ENCODE measurements around the gene XXYLT1. TPM values are rescaled to one million over a fixed set of nuclear protein-coding genes. Genes with fewer than 3 reads are reported as not detected.

XXYLT1 gene
- total RNA-seq, 1 experiment from 2014 or later = 25.5 TPM

DNA sequence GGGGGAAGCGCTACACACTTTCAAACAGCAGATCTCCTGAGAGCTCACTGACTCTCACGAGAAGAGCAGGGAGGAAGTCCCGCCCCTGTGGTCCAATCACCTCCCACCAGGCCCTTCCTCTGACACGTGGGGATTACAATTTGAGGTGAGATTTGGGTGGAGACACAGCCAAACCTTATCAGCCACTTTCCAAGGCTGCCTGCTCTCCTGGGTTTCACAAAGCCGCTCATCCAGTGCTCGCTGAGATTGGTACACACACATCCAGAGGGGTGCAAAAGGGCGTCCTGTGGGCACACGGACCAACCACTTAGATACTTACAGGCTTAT is 23.1 kb downstream of the XXYLT1 start:
- H3K27me3 ChIP-seq (ENCODE audit: low read length) = no peaks in the 10 kb centered on the region
- ChIA-PET POLR2A (ENCODE audit: unreplicated experiment) (no interaction called here), CTCF (no interaction called here)
- H3K79me2 ChIP-seq (ENCODE audit: low read length) = peaks cover 13% of the 10 kb centered on the region; the same call in 1 of the 2 replicates
- no peaks in the 10 kb centered on the region for H3K9me2 ChIP-seq (replicated peaks; ENCODE audit: low read length)
- intact Hi-C loops (cut with micrococcal nuclease) = no loop called here
- no peaks in the 10 kb centered on the region for H4K20me1 ChIP-seq (ENCODE audit: low read length)
- no peak overlapping the region for H2AFZ ChIP-seq (ENCODE audit: low read length)
- no TSS peak for BruUV-seq (replicated peaks)
- H3K4me3 ChIP-seq (ENCODE audit: low read length) = no peak overlapping the region
- no peaks in the 10 kb centered on the region for H3K9me3 ChIP-seq (ENCODE audit: low read length)
- no peaks in the 10 kb centered on the region for H3K36me3 ChIP-seq (ENCODE audit: low read depth, low read length)
- DNase-seq (no peak), ATAC-seq (no peak)
- H3K9ac ChIP-seq (ENCODE audit: low read length) = no peak overlapping the region
- no peaks in the 10 kb centered on the region for H3F3A ChIP-seq (ENCODE audit: low read length, unreplicated experiment)
- H3K4me1 ChIP-seq (ENCODE audit: insufficient read depth, low read length) = no peaks in the 10 kb centered on the region
- H3K4me2 ChIP-seq (ENCODE audit: low read length) = no peak overlapping the region
- TF ChIP-seq, protein P1, sequence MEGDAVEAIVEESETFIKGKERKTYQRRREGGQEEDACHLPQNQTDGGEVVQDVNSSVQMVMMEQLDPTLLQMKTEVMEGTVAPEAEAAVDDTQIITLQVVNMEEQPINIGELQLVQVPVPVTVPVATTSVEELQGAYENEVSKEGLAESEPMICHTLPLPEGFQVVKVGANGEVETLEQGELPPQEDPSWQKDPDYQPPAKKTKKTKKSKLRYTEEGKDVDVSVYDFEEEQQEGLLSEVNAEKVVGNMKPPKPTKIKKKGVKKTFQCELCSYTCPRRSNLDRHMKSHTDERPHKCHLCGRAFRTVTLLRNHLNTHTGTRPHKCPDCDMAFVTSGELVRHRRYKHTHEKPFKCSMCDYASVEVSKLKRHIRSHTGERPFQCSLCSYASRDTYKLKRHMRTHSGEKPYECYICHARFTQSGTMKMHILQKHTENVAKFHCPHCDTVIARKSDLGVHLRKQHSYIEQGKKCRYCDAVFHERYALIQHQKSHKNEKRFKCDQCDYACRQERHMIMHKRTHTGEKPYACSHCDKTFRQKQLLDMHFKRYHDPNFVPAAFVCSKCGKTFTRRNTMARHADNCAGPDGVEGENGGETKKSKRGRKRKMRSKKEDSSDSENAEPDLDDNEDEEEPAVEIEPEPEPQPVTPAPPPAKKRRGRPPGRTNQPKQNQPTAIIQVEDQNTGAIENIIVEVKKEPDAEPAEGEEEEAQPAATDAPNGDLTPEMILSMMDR (conservative IDR thresholded peaks at IDR 0.05; ENCODE audit: low read depth, low read length) = no peak
- no peak for TF ChIP-seq EZH2phosphoT487 (IDR thresholded peaks at IDR 0.05; ENCODE audit: borderline replicate concordance, low read length)
- no peak for TF ChIP-seq EZH2 (IDR thresholded peaks at IDR 0.05; ENCODE audit: low read length, unreplicated experiment)
- no peak overlapping the region for H3K27ac ChIP-seq (ENCODE audit: low read length)

DNA sequence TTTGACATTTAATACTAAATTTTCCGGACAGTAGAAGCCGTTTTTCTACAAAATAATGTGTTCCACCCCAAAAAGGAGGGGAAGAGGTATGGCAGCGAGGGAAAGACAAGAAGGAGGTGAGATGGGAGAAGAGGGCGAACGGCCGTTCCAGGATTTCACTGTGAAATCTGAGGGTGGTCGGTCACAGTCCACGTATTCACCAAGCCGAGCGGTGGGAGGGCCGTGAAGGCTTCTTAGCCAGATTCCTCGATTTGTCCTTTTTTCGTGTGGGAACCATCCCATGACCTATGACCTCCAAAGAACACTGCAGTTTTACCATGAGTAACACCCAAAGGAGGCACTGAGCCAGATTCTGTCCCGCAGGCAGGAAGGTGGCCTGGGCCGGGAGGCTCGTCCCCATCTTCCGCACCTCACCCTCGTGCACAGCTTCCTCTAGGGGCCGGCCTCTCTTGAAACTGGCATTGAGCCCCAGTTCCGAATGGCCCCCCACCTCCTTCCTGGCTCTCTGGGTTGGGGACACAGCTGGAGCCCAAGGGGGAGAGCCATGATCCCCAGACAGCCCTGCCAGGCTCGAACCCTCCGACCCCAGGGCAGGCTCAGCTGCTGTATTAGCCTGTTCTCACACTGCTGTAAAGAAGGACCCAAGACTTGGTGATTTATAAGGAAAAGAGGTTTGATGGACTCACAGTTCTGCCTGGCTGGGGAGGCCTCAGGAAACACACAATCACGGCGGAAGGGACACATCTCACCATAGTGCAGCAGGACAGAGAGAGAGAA is 23.7 kb downstream of the XXYLT1 start:
- Histone ChIP-seq H3K4me3 (ENCODE audit: low read length) (no peak overlapping the region), H3K9me3 (ENCODE audit: low read length) (no peaks in the 10 kb centered on the region), H3K79me2 (ENCODE audit: low read length) (peaks cover 13% of the 10 kb centered on the region; the same call in 1 of the 2 replicates), H3K36me3 (ENCODE audit: low read depth, low read length) (no peaks in the 10 kb centered on the region), H3K27me3 (ENCODE audit: low read length) (no peaks in the 10 kb centered on the region), H3F3A (ENCODE audit: low read length, unreplicated experiment) (no peaks in the 10 kb centered on the region), H3K27ac (ENCODE audit: low read length) (no peak overlapping the region), H3K4me2 (ENCODE audit: low read length) (no peak overlapping the region), H3K4me1 (ENCODE audit: insufficient read depth, low read length) (no peaks in the 10 kb centered on the region), H3K9ac (ENCODE audit: low read length) (no peak overlapping the region), H3K9me2 (replicated peaks; ENCODE audit: low read length) (no peaks in the 10 kb centered on the region), H4K20me1 (ENCODE audit: low read length) (no peaks in the 10 kb centered on the region), H2AFZ (ENCODE audit: low read length) (no peak overlapping the region)
- no TSS peak for BruUV-seq (replicated peaks)
- POLR2A ChIA-PET (ENCODE audit: unreplicated experiment) = no interaction called here
- no peak for ATAC-seq
- no peak for TF ChIP-seq EZH2phosphoT487 (IDR thresholded peaks at IDR 0.05; ENCODE audit: borderline replicate concordance, low read length)
- TF ChIP-seq, protein P1 (conservative IDR thresholded peaks at IDR 0.05; ENCODE audit: low read depth, low read length) = no peak
- TF ChIP-seq EZH2 (IDR thresholded peaks at IDR 0.05; ENCODE audit: low read length, unreplicated experiment) = no peak
- intact Hi-C loops (cut with micrococcal nuclease) = no loop called here
- DNase-seq = no peak
- CTCF ChIA-PET = no interaction called here

DNA sequence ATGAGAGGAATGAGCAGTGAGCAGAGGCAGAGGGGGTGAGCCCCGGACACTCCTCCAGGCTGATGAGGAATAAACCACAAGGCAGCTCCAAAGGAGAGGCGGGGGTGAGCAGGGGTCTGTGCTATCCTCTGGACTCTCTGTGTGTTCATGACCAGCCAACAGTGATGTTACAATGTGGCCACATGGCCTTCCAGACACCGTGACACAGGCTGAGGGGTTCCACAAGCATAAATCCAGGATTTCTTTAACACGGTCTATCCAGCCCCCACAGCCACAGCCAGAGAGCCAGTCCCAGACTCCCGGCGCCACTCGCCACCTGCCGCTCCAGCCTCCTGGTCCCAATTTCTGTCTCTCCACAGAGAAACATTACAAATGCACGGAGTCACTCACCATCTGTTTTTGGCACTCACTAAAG is 24.4 kb downstream of the XXYLT1 start:
- ATAC-seq = no peak
- TF ChIP-seq EZH2 (IDR thresholded peaks at IDR 0.05; ENCODE audit: low read length, unreplicated experiment) (no peak), EZH2phosphoT487 (IDR thresholded peaks at IDR 0.05; ENCODE audit: borderline replicate concordance, low read length) (no peak)
- TF ChIP-seq, protein P1 (conservative IDR thresholded peaks at IDR 0.05; ENCODE audit: low read depth, low read length) = no peak
- intact Hi-C loops (cut with micrococcal nuclease) = no loop called here

More for the DNA sequence above, 24.4 kb downstream of the XXYLT1 start:
- Histone ChIP-seq H3K36me3 (ENCODE audit: low read depth, low read length) (no peaks in the 10 kb centered on the region), H3K9me2 (replicated peaks; ENCODE audit: low read length) (no peaks in the 10 kb centered on the region), H3F3A (ENCODE audit: low read length, unreplicated experiment) (no peaks in the 10 kb centered on the region), H3K79me2 (ENCODE audit: low read length) (peaks cover 8% of the 10 kb centered on the region; the same call in 1 of the 2 replicates), H3K4me1 (ENCODE audit: insufficient read depth, low read length) (no peaks in the 10 kb centered on the region), H2AFZ (ENCODE audit: low read length) (no peak overlapping the region), H3K4me3 (ENCODE audit: low read length) (no peak overlapping the region), H3K27ac (ENCODE audit: low read length) (no peak overlapping the region), H4K20me1 (ENCODE audit: low read length) (no peaks in the 10 kb centered on the region), H3K4me2 (ENCODE audit: low read length) (no peak overlapping the region), H3K9me3 (ENCODE audit: low read length) (no peaks in the 10 kb centered on the region), H3K27me3 (ENCODE audit: low read length) (no peaks in the 10 kb centered on the region), H3K9ac (ENCODE audit: low read length) (no peak overlapping the region)
- ChIA-PET POLR2A (ENCODE audit: unreplicated experiment) (no interaction called here), CTCF (no interaction called here)
- DNase-seq = no peak
- BruUV-seq (replicated peaks) = no TSS peak
